Activated gamma-delta T cell treated with anti-CD3 and anti-CD28 coated beads, Interleukin-2, amount 50 U/mL, for 16 hours (primary cell): ENCODE results near the gene CNKSR3.

Experiments used
- DNase-seq: peaks from one replicate; pipeline ENCODE4 v3.0.0-alpha.2; 2020; ENCODE audit warnings: low read depth

Gene CNKSR3

GRCh38 chr6:154502553-154502952 lies 7.9 kb downstream of the CNKSR3 start:
- no peak for DNase-seq

GRCh38 chr6:154501578-154501868 lies 9.0 kb downstream of the CNKSR3 start:
- no peak for DNase-seq

- DNase-seq = no peak
Measured at GRCh38 chr6:154500769-154501577, 9.5 kb downstream of the CNKSR3 start.

- no peak for DNase-seq
Measured at GRCh38 chr6:154499855-154500589, 10.5 kb downstream of the CNKSR3 start.

- no peak for DNase-seq
Measured at GRCh38 chr6:154498340-154498934, 12.0 kb downstream of the CNKSR3 start.

- no peak for DNase-seq
Measured at GRCh38 chr6:154496793-154497517, 13.5 kb downstream of the CNKSR3 start.

- no peak for DNase-seq
Measured at GRCh38 chr6:154496186-154496585, 14.3 kb downstream of the CNKSR3 start.

- DNase-seq = no peak
Measured at GRCh38 chr6:154494592-154495311, 15.7 kb downstream of the CNKSR3 start.

GRCh38 chr6:154491567-154492470 lies 18.7 kb downstream of the CNKSR3 start:
- DNase-seq = no peak

GRCh38 chr6:154489822-154490221 lies 20.7 kb downstream of the CNKSR3 start:
- DNase-seq = no peak

GRCh38 chr6:154488802-154489437 lies 21.6 kb downstream of the CNKSR3 start:
- DNase-seq = no peak

- no peak for DNase-seq
Measured at GRCh38 chr6:154488248-154488593, 22.3 kb downstream of the CNKSR3 start.

- no peak for DNase-seq
Measured at GRCh38 chr6:154487367-154488247, 22.9 kb downstream of the CNKSR3 start.

GRCh38 chr6:154485815-154486214 lies 24.7 kb downstream of the CNKSR3 start:
- no peak for DNase-seq

- DNase-seq = no peak
Measured at GRCh38 chr6:154484942-154485341, 25.5 kb downstream of the CNKSR3 start.

GRCh38 chr6:154482858-154483257 lies 27.6 kb downstream of the CNKSR3 start:
- no peak for DNase-seq

DNA sequence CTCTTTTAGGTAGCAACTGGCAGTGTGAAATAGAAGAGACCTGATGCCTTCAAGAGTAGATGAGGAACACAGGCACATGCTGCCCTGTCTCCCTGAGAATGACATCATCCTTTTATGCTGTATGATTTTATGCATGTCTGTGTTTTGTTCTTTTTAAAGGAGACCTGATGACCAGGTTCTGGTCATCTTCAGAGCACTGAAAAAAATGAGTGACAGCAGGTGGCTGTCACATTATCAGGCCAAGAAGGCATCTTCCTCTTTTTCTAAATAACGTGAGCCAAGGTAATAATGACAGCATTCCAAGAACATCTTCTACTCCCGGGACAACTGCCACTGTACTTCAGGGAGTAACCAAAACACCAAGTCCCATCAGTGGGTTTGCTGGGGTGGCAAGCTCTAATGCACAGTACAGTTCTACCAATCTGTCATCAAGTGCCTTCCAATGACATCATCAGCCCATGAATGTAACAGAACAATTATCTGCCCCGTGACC lies 28.9 kb downstream of the CNKSR3 start:
- DNase-seq = no peak

DNA sequence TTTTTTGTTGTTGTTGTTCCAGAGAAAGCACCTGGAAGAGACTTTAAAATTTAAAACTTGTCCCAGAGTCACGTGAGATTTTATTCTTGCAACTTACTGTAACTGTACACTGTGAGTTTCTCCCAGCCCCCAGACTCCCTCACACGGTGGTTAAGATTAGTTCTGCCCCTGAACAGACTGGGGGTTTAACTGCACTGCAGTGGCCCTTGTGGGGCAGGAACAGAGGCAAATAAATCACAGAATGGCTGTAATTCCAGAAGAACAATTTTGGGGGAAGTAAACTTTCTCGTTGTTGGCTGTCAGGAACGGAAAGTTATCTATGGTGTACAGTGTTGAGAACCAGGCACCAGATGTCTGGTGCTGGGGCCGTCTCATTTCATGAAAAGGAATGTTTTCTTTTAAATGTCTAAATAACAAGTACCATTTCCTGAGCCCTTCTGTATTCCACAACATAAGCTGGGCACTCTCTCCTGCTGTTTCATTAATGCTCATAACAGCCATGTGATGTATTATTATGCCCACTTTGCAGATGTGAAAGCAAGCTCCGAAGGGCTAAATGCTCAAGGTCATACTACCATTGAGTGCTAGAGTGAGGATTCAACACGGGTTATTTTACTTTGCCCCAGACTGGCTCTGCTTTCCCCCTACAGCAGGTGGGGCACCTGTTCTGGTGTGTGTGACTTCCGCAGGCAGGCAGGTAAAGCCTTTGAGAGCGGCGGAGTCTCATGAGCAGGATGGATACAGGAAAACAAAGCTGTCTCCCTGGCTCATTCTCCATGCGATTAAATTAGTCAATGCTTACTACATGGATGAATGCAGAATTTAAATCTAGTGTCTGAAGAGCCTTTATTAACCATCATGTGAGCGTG lies 30.5 kb downstream of the CNKSR3 start:
- no peak for DNase-seq
